HG03060 (cell line): ENCODE results near the gene INTS2.
"Not testable (repeated sequence)": the region's sequence is repeated elsewhere in the genome, so short reads cannot be mapped to it uniquely, and the experiment has no call there.

ENCODE experiments used
- ATAC-seq: cut with Tn5 transposase; IDR thresholded peaks from one replicate; pipeline ENCODE4 v1.9.1; 2021; ENCODE audit warnings: low read depth, moderate number of reproducible peaks; ENCODE audit not compliant: unreplicated experiment

Gene INTS2, protein sequence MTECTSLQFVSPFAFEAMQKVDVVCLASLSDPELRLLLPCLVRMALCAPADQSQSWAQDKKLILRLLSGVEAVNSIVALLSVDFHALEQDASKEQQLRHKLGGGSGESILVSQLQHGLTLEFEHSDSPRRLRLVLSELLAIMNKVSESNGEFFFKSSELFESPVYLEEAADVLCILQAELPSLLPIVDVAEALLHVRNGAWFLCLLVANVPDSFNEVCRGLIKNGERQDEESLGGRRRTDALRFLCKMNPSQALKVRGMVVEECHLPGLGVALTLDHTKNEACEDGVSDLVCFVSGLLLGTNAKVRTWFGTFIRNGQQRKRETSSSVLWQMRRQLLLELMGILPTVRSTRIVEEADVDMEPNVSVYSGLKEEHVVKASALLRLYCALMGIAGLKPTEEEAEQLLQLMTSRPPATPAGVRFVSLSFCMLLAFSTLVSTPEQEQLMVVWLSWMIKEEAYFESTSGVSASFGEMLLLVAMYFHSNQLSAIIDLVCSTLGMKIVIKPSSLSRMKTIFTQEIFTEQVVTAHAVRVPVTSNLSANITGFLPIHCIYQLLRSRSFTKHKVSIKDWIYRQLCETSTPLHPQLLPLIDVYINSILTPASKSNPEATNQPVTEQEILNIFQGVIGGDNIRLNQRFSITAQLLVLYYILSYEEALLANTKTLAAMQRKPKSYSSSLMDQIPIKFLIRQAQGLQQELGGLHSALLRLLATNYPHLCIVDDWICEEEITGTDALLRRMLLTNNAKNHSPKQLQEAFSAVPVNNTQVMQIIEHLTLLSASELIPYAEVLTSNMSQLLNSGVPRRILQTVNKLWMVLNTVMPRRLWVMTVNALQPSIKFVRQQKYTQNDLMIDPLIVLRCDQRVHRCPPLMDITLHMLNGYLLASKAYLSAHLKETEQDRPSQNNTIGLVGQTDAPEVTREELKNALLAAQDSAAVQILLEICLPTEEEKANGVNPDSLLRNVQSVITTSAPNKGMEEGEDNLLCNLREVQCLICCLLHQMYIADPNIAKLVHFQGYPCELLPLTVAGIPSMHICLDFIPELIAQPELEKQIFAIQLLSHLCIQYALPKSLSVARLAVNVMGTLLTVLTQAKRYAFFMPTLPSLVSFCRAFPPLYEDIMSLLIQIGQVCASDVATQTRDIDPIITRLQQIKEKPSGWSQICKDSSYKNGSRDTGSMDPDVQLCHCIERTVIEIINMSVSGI

DNA sequence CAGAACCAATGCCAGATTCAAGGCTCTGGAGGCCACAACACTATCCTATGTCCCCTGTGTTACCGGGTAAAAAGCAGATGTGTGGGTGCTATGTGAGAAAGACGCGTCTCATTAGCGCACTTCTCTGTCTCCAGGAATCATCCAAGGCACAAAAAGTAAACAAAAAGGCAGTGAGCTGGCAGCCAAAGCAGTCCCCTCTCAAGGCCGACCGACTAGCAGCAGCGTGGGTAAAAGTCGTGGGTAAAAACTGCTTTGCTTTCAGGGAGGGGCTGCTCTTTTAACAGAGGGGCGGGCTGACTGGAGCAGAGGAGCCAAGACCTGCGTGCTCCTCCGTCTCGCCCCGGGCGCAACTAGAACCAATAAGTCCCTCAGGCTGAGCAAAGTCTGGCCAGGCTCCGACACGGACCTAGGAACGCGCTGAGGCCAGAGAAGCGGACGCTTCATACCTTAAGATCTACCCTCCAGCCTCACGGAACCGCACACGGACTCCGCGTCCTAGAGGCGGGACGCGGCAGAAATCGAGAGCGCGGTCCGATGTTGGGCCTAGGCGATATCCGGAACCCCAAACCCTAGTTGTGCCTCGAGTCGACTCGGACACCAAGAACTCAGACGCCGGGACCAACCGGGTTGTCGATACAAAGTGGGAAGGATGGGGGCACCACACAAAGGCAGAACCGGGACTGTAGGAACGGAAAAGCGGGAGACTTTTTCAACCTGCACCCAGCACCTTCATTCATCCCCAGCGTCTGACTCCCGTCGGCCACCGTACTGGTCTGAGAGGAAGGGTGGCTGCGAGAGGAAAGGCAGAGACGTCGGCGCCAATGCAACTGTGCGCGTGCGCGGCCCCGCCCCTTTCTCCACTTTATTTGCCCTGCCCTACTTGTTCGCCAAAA is at the start of gene INTS2:
TSS of gene INTS2 (minus strand) at position 775 of the 893 bp plus-strand sequence. CDS start 1,338 bp downstream, outside the sequence.
- ATAC-seq: peak; percentile 42

DNA sequence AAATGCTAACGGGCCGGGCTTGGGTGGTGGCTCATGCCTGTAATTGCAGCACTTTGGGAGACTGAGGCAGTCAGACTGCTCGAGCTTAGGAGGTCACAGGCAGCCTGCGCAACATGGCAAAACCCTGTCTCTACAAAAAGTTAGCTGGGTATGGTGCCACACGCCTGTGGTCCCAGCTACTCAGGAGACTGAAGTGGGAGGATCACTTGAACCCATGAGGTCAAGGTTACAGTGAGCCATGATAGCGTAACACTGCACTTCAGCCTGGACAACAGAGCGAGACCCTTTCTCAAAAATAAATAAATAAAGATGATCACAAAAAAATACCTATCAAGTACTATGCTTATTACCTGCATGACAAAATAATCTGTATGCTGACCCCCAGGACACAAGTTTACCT is 46.3 kb upstream of the INTS2 start:
- no peak for ATAC-seq

DNA sequence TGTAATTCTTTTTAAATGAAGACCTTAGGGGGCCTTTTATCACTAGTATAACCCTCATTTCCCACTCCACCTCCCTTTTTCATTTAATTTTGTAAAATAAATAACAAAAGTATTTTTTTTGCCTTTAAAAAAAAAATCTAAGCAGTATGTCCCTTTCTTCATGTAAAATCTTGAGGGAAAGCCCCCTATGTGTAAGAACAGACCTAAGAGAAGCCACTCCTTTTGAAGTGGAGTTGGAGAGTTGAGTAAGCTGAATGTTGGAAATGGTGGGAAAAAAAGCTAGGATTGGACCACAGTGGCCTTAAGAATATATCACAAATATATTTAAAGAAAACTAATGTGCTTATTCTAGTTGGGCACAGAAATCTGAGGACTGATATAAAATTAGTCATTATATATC is 44.5 kb upstream of the INTS2 start:
- ATAC-seq: no peak

DNA sequence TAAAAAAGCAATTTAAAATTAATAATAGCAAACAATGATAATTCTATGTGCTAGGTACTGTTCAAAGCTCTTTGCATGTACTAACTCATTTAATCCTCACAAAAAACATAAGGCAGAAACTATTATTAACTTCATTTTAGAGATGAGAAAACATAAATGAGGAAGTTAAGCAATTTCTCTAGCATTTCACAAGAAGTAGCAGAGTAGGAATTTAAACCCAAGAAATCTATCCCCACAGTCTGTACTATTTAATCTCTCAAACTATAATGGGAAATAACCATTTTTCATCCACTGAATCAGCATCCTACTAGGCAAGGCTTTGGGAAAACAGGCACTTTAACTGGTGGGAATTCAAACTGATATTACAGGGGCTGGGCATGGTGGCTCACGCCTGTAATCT is 42.2 kb upstream of the INTS2 start:
- no peak for ATAC-seq

DNA sequence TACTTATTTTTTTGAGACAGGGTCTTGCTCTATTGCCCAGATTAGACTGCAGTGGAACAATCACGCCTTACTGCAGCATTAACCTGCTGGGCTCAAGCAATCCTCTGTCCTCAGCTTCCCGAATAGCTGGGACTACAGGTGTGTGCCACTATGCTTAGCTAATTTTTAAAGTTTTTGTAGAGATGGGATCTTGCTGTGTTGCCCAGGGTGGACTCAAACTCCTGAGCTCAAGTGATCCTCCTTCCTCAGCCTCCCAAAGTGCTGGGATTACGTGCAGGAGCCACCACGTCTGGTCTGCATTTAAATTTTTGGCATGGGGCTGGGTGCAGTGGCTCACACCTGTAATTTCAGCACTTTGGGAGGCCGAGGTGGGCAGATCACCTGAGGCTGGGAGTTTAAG is 41.0 kb upstream of the INTS2 start:
- no peak for ATAC-seq

DNA sequence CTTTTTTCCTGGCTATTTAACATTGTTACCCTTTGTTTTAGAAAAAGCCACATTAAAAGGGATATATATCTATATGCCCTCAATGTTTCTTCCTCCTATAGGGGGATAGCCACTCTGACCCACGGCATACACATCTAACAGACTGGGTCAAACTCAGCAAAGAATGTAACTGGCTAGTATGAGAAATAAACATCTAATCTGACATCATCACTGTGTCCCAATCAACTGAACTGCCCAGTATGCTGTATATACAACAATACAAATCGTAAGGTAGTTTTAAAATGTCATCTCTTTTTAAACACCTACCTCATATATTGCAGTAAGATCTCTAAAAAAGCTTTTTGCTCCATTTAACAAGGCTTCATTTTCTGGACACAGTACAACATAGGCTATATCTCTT is 39.9 kb upstream of the INTS2 start:
- ATAC-seq: no peak

DNA sequence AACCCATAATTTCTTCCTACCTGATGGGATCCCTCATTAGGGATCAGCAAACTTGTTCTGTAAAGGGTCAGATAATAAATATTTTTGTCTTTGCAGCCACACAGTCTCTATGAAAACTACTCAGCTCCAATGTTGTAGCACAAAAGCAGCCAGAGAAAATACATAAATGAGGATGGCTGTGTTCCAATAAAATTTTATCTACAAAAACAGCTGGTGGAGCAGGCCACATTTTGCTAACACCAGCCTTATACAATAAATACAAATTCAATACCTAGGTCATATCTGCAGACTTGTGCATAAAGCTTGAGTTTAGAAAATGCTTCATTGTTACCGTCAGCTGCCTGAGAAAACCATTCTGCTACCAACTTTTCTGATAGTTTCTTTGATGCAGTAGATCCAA is 38.4 kb upstream of the INTS2 start:
- ATAC-seq: no peak

DNA sequence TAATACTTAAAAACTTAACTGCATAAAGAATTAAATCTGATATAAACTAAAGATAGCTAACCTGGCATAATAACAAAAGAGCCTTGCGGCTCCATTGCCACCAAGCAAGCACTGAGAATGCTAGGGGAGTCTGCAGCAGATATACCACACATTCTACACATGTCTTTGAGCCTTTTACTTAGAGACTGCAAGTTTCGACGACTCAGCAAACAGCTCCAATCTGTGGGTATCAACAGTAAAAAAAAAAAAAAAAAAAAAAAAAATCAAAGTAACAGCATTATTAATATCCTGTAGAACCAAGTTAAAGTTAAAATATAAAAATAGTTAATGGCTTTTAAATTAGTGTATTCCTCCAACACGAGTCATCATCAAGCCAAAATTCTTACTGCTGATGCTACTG is 27.8 kb upstream of the INTS2 start:
- no peak for ATAC-seq

DNA sequence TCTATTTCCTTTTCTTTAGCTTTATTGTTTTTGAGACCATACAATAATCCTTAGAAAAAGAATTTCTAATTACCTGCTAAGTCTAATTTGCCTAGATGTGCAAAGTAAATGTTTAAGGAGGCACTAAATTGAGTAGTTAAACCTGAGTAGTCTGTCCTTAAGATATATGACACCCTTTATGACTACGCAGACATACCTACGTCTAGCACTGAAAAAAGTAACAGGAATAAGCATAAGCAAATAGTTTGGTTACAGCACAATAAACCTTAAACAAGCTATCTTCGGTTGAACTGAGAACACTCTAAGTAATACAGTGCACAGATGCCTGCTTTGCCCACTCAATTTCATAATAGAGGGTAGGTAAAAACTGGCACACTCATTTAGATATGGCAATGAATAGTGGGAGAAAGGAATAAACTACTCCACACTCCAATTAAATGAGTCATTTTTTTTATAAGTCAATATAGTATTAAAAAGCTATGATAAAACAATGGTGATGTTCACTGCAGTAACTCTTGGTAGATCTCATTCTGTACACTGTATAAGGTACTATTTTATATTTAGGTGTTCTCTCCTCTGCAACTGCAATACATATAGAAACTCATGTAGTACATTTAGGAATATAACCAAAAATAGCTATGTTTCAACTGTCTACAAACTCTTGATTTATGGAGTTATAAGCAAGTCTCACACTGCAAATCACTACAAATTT is 19.7 kb upstream of the INTS2 start:
- no peak for ATAC-seq

DNA sequence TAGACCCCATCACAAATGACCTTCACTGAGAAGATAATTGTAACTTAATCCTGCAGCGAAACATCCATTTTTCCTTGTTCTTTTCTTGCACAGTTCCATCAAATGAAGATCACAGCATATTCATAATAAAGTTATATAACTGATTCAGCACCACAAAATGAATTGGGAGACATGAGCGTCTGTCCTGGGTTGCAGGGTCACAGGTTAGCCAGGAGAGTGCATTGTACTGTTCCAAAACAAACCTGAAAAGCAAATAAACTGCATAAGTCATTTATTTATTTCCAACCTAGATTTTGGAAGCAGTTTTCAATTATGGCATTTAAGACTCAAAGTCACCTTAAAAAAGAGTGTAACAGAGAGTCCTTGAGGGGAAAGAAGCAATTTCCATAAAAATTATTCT is 18.6 kb upstream of the INTS2 start:
- no peak for ATAC-seq

DNA sequence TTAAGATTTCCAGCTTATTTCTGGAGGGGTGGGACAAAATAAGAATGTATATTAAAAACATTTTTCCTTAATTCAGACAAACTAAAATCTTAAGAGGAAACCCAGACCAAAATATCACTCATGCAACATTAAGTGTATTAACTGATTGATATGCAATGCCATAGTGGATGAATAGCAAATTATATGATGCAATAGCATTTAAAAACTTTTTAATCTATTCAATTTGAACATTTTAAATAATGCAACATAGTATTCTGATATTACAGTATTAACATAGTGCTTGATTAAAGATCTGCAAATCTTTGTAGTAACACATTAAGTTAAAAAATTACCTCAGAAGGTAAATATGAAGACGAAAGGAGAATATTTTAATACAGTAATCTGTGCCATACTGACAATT is 15.3 kb upstream of the INTS2 start:
- ATAC-seq: no peak

DNA sequence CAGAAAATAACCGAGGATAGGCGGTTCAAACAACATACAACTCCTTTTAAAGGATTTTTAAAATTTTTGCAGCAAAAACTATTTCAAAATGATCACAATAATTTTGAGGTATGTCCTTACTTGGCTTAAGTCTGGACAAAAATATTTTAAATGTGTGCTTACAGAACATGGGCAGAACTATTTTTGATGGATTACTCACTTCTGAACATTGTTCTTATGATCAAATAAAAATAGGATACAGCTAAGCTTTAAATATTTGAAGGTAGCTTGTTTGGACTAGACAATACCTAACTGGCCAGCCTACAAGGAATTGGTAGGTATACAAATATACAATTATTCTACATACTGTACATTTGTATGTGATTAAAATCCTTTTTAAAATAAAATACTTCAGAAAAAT is 14.3 kb upstream of the INTS2 start:
- no peak for ATAC-seq

DNA sequence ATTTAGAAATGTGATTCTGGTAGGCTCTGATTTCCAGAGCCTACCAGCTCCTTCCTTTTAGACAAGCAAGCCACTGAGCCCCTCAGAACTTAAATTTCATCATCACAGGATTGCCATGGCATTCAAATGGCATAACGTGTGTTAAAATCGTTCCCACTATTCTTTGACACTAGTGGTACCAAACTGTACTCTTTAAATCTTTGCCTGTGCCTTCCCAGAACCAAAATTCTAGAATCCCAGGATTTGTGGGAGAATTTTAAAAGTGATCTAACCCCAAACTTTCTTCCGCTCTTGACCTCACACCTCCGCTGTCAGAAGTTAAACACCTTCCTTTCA is 287 bp upstream of the INTS2 start:
- ATAC-seq: no peak

DNA sequence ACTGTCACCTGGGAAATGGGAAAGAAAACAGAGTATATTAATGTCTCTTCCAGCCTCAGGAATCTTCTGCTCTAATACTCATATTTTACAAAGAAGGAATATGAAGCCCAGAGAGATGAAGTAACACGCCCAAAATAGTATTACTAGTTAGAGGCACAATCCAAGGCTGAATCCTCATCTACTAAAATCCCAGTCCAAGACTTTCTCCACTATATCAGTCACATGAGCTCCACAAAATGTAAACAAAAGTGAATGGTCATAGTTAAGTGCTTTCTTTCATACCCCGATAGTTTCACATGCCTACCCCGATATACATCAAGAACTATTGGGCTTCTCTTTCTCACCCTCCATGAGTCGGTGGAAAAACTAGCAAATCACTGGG is 965 bp downstream of the INTS2 start:
- no peak for ATAC-seq

DNA sequence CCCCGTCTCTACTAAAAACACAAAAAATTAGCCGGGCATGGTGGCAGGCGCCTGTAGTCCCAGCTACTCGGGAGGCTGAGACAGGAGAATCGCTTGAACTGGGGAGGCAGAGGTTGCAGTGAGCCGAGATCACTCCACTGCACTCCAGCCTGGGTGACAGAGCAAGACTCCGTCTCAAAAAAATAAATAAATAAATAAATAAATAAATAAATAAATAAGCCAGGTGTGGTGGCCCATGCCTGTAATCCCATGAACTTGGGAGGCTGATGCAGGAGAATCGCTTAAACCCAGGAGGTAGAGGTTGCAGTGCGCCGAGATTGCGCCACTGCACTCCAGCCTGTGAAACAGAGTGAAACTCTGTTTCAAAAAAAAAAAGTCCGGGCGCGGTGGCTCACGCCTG is 12.6 kb downstream of the INTS2 start:
- not testable (repeated sequence) for ATAC-seq

DNA sequence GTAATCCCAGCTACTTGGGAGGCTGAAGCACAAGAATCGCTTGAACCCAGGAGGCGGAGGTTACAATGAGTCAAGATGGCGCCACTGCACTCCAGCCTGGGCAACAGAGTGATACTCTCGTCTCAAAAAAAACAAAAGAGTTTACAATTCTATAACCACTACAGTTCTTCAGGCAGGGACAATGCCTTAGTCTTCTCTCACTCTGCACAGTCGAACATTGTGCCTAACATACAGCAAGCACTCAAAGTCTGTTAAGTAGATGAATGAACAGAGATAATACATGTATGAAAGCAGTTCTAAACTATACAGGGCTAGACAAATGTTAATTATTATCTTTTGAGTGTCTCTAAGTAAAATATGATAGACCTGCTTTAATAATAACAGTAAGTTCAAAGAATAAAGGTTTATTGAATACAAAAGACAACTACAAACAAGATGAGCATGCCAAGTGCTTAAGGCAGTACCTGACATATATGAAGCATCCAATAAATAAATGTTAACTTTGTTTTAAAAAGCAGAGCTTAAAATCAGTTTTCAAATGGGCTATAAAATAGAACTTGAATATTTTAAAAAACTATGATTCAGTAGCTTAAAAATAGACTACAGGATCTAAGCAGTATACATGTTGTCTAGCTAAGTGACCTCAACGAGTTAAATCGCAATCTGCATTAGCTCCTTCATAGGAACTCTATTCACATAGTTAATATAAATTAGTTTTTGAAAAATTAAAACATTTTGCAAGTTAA is 19.3 kb downstream of the INTS2 start:
- ATAC-seq: no peak

DNA sequence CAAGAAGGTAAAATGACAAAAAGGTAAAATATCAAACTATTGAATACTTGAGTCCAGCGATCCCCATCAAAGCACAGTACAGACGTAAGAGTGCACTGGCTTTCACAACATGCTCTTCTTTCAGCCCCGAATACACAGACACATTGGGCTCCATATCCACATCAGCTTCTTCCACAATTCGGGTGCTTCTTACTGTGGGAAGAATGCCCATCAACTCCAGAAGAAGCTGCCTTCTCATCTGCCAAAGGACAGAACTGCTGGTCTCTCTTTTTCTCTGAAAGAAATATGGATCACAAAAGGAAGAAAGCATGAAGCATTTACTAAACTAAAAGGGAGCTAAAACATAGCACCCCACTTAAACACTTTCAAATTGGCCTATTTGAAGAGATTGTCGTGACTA is 20.4 kb downstream of the INTS2 start:
- ATAC-seq: no peak

DNA sequence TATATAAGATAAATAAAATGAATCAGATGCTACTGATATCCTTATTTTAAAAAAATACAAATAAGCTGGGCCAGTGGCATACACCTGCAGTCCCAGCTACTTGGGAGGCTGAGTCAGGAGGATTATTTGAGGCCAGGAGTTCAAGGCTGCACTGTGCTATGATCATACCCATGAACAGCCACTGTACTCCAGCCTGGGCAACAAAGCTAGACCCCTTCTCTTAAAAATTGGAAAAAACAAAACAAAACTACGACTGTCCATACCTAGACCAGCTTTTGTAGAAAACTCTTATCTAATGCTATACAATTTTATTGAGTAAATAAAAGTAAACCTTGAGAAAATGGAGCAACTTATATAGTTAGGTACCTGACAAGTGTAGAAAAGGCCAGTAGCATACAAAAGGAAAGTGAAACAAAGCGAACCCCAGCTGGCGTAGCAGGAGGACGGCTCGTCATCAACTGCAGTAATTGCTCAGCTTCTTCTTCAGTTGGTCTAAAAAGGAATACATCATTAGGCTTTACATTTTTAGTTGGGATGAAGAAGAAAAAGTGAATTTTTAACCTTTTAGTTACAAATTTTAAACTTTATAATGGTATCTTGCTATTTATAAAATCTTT is 23.6 kb downstream of the INTS2 start:
- ATAC-seq: no peak

DNA sequence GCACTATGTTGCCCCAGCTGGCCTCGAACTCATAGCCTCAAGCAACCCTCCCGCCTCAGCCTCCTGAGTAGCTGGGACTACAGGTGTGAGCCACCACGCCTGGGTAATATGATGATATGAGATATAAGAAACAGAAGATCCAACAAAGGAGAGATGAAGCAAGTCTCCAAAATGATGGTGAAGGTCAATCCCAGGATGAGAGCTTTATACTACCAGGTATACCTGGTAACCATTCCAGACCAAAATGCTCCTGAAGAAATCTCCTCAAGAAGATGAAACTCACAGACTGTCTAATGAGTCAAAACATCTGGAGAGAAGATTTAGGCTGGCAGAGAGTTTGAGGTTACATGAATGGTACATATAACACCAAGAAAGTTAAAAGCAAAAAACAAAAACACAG is 24.5 kb downstream of the INTS2 start:
- no peak for ATAC-seq
